GM18526 (cell line): ENCODE data around the gene GTF3C5.
"Not testable (repeated sequence)": the region's sequence is repeated elsewhere in the genome, so short reads cannot be mapped to it uniquely, and the experiment has no call there.

Experiments used
- POLR2A ChIP-seq: IDR thresholded peaks from 3 replicates; pipeline ENCODE4 v1.6.1; 2011; ENCODE audit not compliant: insufficient read length; ENCODE audit errors: extremely low read depth

Gene GTF3C5

GRCh38 chr9:133057006-133057405, 26.2 kb downstream of the GTF3C5 start:
- no peak for TF ChIP-seq POLR2A

GRCh38 chr9:133057553-133057952, 26.8 kb downstream of the GTF3C5 start:
- TF ChIP-seq POLR2A: no peak

- no peak for TF ChIP-seq POLR2A
Observed at GRCh38 chr9:133058071-133058470, 27.3 kb downstream of the GTF3C5 start.

DNA sequence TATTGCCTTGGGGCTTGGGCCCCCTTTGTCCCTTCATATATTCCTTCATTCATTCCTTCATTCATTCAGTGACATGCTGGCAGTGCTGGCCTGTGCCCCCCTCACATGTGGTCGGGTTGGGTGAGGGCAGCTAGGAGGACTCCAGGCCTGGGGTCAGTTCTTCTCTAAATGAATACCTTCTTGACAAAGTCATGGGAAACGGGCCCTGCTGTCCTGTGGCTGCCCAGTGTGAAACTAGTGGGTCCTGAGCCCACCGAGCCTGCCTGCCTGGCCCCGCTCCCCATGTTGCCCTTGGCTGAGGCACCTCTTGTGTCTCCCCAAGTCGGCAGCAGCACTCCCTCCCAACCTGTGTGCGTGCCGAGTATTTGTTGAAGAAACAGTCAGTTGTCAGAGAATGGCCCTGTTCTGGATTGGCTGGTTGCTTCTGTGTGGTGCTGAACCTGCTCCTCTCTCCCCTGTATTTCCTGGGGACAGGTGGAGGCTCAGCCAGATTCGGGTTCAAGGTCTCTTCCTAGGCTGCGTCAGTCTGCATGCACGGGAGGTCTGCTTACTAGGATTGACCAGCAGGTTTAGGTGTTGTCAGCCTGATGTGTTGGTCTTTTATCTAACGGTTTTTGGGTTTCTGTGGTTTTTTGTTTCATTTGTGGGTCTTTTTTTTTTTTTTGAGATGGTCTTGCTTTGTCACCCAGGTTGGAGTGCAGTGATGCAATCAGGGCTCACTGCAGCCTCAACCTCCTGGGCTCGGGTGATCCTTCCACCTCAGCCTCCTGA, 27.9 kb downstream of the GTF3C5 start:
- no peak for TF ChIP-seq POLR2A

DNA sequence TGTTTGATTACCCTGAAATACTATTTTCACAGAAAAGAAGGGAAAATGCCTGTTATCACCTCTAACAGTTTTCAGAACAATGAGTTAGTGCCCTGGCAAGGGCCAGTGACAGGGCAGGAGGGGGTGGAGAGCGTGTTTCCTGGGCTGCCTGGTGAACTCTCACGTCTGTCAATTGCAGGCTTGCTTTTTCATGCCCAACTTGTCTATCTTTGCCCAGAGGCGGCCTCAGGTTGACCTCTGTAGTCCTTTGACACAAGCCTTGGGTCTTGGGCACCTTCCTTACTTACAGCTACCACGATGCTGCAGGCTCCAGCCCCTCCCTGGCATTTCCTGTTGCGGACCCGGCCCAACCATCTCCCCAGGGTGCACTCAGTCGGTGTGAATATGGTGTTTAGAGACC, 28.8 kb downstream of the GTF3C5 start:
- TF ChIP-seq POLR2A: no peak

DNA sequence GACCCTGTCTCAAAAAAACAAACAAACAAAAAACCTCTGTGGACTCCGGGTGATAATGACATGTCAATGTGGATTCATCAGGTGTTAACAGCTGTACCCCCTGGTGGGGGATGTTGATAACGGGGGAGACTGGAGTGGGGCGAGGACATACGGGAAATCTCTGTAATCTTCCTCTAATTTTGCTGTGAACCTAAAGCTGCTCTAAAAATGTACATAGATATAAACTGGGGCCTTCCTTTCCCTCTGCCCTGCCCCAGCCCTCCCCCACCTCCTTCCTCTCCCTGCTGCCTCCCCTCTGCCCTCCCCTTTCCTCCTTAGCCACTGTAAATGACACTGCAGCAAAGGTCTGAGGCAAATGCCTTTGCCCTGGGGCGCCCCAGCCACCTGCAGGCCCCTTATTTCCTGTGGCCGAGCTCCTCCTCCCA, 29.6 kb downstream of the GTF3C5 start:
- TF ChIP-seq POLR2A: no peak

GRCh38 chr9:133061764-133062145, 31.0 kb downstream of the GTF3C5 start, which contains the start of gene CEL:
CEL (plus strand) TSS chr9:133061981; CDS start chr9:133062003, 22 bp downstream.
- TF ChIP-seq POLR2A: not testable (repeated sequence)

DNA sequence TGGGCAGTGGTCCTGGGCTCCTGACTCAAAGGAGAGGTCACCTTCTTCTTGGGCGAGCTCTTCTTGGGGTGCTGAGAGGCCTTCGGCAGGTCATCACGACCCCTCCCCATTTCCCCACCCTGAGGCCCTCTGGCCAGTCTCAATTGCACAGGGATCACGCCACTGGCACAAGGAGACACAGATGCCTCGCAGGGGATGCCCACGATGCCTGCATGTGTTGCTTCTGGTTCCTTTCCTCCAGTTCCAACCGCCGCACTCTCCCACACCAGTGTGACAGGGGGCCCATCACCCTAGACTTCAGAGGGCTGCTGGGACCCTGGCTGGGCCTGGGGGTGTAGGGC, 32.3 kb downstream of the GTF3C5 start:
- TF ChIP-seq POLR2A: no peak

GRCh38 chr9:133063500-133064231, 32.9 kb downstream of the GTF3C5 start:
- TF ChIP-seq POLR2A: no peak

- TF ChIP-seq POLR2A: no peak
Observed at GRCh38 chr9:133064241-133065069, 33.7 kb downstream of the GTF3C5 start.

- no peak for TF ChIP-seq POLR2A
Observed at GRCh38 chr9:133065070-133065388, 34.2 kb downstream of the GTF3C5 start.

- no peak for TF ChIP-seq POLR2A
Observed at GRCh38 chr9:133066181-133066983, 35.6 kb downstream of the GTF3C5 start.

DNA sequence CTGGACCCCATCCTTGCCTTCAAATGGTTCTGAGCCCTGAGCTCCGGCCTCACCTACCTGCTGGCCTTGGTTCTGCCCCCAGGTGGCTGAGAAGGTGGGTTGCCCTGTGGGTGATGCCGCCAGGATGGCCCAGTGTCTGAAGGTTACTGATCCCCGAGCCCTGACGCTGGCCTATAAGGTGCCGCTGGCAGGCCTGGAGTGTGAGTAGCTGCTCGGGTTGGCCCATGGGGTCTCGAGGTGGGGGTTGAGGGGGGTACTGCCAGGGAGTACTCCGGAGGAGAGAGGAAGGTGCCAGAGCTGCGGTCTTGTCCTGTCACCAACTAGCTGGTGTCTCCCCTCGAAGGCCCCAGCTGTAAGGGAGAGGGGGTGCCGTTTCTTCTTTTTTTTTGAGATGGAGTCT, 36.2 kb downstream of the GTF3C5 start:
- TF ChIP-seq POLR2A: no peak

DNA sequence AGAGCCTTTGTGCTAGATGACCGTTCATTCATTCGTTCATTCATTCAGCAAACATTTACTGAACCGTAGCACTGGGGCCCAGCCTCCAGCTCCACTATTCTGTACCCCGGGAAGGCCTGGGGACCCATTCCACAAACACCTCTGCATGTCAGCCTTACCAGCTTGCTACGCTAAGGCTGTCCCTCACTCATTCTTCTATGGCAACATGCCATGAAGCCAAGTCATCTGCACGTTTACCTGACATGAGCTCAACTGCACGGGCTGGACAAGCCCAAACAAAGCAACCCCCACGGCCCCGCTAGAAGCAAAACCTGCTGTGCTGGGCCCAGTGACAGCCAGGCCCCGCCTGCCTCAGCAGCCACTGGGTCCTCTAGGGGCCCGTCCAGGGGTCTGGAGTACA, 37.0 kb downstream of the GTF3C5 start:
- no peak for TF ChIP-seq POLR2A

GRCh38 chr9:133071484-133072150, 40.8 kb downstream of the GTF3C5 start:
- TF ChIP-seq POLR2A: no peak
